ENCODE measurements around the gene TMEM143.

Gene TMEM143

GRCh38 chr19:48371367-48371766 lies 7.6 kb upstream of the TMEM143 start:
- no peaks in the 10 kb centered on the region for H3K27me3 ChIP-seq (ENCODE audit: control insufficient read depth in 1 of 2, insufficient read depth in 2 of 2, low read length in 2 of 2)
- H3K4me3 ChIP-seq (ENCODE audit: low read length in 2 of 2): no peak overlapping the region
- H3K9me3 ChIP-seq (ENCODE audit: control insufficient read depth in 2 of 2, low read length in 2 of 2): no peaks in the 10 kb centered on the region
- no peaks in the 10 kb centered on the region for H3K36me3 ChIP-seq (ENCODE audit: control insufficient read depth in 2 of 2, insufficient read depth in 2 of 2, low read length in 2 of 2)
- no peak overlapping the region for H3K9ac ChIP-seq (ENCODE audit: low read length in 2 of 2)
- no peak overlapping the region for H3K27ac ChIP-seq (ENCODE audit: low read length)
- H3K4me1 ChIP-seq (ENCODE audit: control insufficient read depth, insufficient read depth, low read length): no peaks in the 10 kb centered on the region

GRCh38 chr19:48370955-48371354 lies 7.2 kb upstream of the TMEM143 start:
- no peaks in the 10 kb centered on the region for H3K9me3 ChIP-seq (ENCODE audit: control insufficient read depth in 2 of 2, low read length in 2 of 2)
- no peak overlapping the region for H3K27ac ChIP-seq (ENCODE audit: low read length)
- no peak overlapping the region for H3K9ac ChIP-seq (ENCODE audit: low read length in 2 of 2)
- no peaks in the 10 kb centered on the region for H3K27me3 ChIP-seq (ENCODE audit: control insufficient read depth in 1 of 2, insufficient read depth in 2 of 2, low read length in 2 of 2)
- no peaks in the 10 kb centered on the region for H3K36me3 ChIP-seq (ENCODE audit: control insufficient read depth in 2 of 2, insufficient read depth in 2 of 2, low read length in 2 of 2)
- no peaks in the 10 kb centered on the region for H3K4me1 ChIP-seq (ENCODE audit: control insufficient read depth, insufficient read depth, low read length)
- no peak overlapping the region for H3K4me3 ChIP-seq (ENCODE audit: low read length in 2 of 2)

- no peak overlapping the region for H3K4me3 ChIP-seq (ENCODE audit: low read length in 2 of 2)
- H3K27ac ChIP-seq (ENCODE audit: low read length): no peak overlapping the region
- no peaks in the 10 kb centered on the region for H3K36me3 ChIP-seq (ENCODE audit: control insufficient read depth in 2 of 2, insufficient read depth in 2 of 2, low read length in 2 of 2)
- H3K9ac ChIP-seq (ENCODE audit: low read length in 2 of 2): no peak overlapping the region
- H3K27me3 ChIP-seq (ENCODE audit: control insufficient read depth in 1 of 2, insufficient read depth in 2 of 2, low read length in 2 of 2): no peaks in the 10 kb centered on the region
- H3K4me1 ChIP-seq (ENCODE audit: control insufficient read depth, insufficient read depth, low read length): peaks cover 6% of the 10 kb centered on the region
- H3K9me3 ChIP-seq (ENCODE audit: control insufficient read depth in 2 of 2, low read length in 2 of 2): no peaks in the 10 kb centered on the region
Measured at GRCh38 chr19:48368936-48369335, 5.2 kb upstream of the TMEM143 start.

- Histone ChIP-seq H3K4me3 (ENCODE audit: low read length in 2 of 2) (no peak overlapping the region), H3K27ac (ENCODE audit: low read length) (no peak overlapping the region), H3K27me3 (ENCODE audit: control insufficient read depth in 1 of 2, insufficient read depth in 2 of 2, low read length in 2 of 2) (no peaks in the 10 kb centered on the region), H3K9ac (ENCODE audit: low read length in 2 of 2) (no peak overlapping the region), H3K9me3 (ENCODE audit: control insufficient read depth in 2 of 2, low read length in 2 of 2) (no peaks in the 10 kb centered on the region), H3K4me1 (ENCODE audit: control insufficient read depth, insufficient read depth, low read length) (peaks cover 13% of the 10 kb centered on the region), H3K36me3 (ENCODE audit: control insufficient read depth in 2 of 2, insufficient read depth in 2 of 2, low read length in 2 of 2) (no peaks in the 10 kb centered on the region)
Measured at GRCh38 chr19:48367855-48368254, 4.1 kb upstream of the TMEM143 start.

- no peaks in the 10 kb centered on the region for H3K27me3 ChIP-seq (ENCODE audit: control insufficient read depth in 1 of 2, insufficient read depth in 2 of 2, low read length in 2 of 2)
- H3K4me3 ChIP-seq (ENCODE audit: low read length in 2 of 2): no peak overlapping the region
- no peak overlapping the region for H3K27ac ChIP-seq (ENCODE audit: low read length)
- H3K36me3 ChIP-seq (ENCODE audit: control insufficient read depth in 2 of 2, insufficient read depth in 2 of 2, low read length in 2 of 2): no peaks in the 10 kb centered on the region
- H3K9ac ChIP-seq (ENCODE audit: low read length in 2 of 2): no peak overlapping the region
- peaks cover 13% of the 10 kb centered on the region for H3K4me1 ChIP-seq (ENCODE audit: control insufficient read depth, insufficient read depth, low read length)
- no peaks in the 10 kb centered on the region for H3K9me3 ChIP-seq (ENCODE audit: control insufficient read depth in 2 of 2, low read length in 2 of 2)
Measured at GRCh38 chr19:48365602-48366001, 1.9 kb upstream of the TMEM143 start.

GRCh38 chr19:48364598-48365348 lies 1.0 kb upstream of the TMEM143 start:
- peaks cover 0 to 2% of the 10 kb centered on the region in 2 donors for H3K36me3 ChIP-seq (ENCODE audit: control insufficient read depth in 2 of 2, insufficient read depth in 2 of 2, low read length in 2 of 2)
- H3K4me3 ChIP-seq (ENCODE audit: low read length in 2 of 2): peak overlapping the region; percentile 52 to 93
- no peaks in the 10 kb centered on the region for H3K9me3 ChIP-seq (ENCODE audit: control insufficient read depth in 2 of 2, low read length in 2 of 2)
- no peak overlapping the region for H3K9ac ChIP-seq (ENCODE audit: low read length in 2 of 2)
- no peaks in the 10 kb centered on the region for H3K27me3 ChIP-seq (ENCODE audit: control insufficient read depth in 1 of 2, insufficient read depth in 2 of 2, low read length in 2 of 2)
- peak overlapping the region; percentile 46 for H3K27ac ChIP-seq (ENCODE audit: low read length)
- peaks cover 13% of the 10 kb centered on the region for H3K4me1 ChIP-seq (ENCODE audit: control insufficient read depth, insufficient read depth, low read length)

GRCh38 chr19:48363500-48363809 lies 285 bp downstream of the TMEM143 start:
- Histone ChIP-seq H3K27ac (ENCODE audit: low read length) (peak overlapping the region; percentile 97), H3K4me1 (ENCODE audit: control insufficient read depth, insufficient read depth, low read length) (peaks cover 13% of the 10 kb centered on the region), H3K27me3 (ENCODE audit: control insufficient read depth in 1 of 2, insufficient read depth in 2 of 2, low read length in 2 of 2) (no peaks in the 10 kb centered on the region), H3K9ac (ENCODE audit: low read length in 2 of 2) (peak overlapping the region; percentile 93 to 98), H3K36me3 (ENCODE audit: control insufficient read depth in 2 of 2, insufficient read depth in 2 of 2, low read length in 2 of 2) (peaks cover under 1 to 2% of the 10 kb centered on the region in 2 donors), H3K9me3 (ENCODE audit: control insufficient read depth in 2 of 2, low read length in 2 of 2) (no peaks in the 10 kb centered on the region), H3K4me3 (ENCODE audit: low read length in 2 of 2) (peak overlapping the region; percentile 87 to 93)

GRCh38 chr19:48362716-48363499 lies 832 bp downstream of the TMEM143 start:
- Histone ChIP-seq H3K4me1 (ENCODE audit: control insufficient read depth, insufficient read depth, low read length) (peaks cover 13% of the 10 kb centered on the region), H3K9ac (ENCODE audit: low read length in 2 of 2) (peak overlapping the region; percentile 93 to 98), H3K36me3 (ENCODE audit: control insufficient read depth in 2 of 2, insufficient read depth in 2 of 2, low read length in 2 of 2) (peaks cover 2% of the 10 kb centered on the region in 2 donors), H3K27me3 (ENCODE audit: control insufficient read depth in 1 of 2, insufficient read depth in 2 of 2, low read length in 2 of 2) (no peaks in the 10 kb centered on the region), H3K27ac (ENCODE audit: low read length) (peak overlapping the region; percentile 97), H3K4me3 (ENCODE audit: low read length in 2 of 2) (peak overlapping the region; percentile 87 to 93), H3K9me3 (ENCODE audit: control insufficient read depth in 2 of 2, low read length in 2 of 2) (no peaks in the 10 kb centered on the region)

GRCh38 chr19:48361912-48362311 lies 1.8 kb downstream of the TMEM143 start:
- no peaks in the 10 kb centered on the region for H3K27me3 ChIP-seq (ENCODE audit: control insufficient read depth in 1 of 2, insufficient read depth in 2 of 2, low read length in 2 of 2)
- H3K9ac ChIP-seq (ENCODE audit: low read length in 2 of 2): no peak overlapping the region
- H3K27ac ChIP-seq (ENCODE audit: low read length): no peak overlapping the region
- no peak overlapping the region for H3K4me3 ChIP-seq (ENCODE audit: low read length in 2 of 2)
- H3K9me3 ChIP-seq (ENCODE audit: control insufficient read depth in 2 of 2, low read length in 2 of 2): no peaks in the 10 kb centered on the region
- H3K4me1 ChIP-seq (ENCODE audit: control insufficient read depth, insufficient read depth, low read length): peaks cover 13% of the 10 kb centered on the region
- H3K36me3 ChIP-seq (ENCODE audit: control insufficient read depth in 2 of 2, insufficient read depth in 2 of 2, low read length in 2 of 2): peaks cover 2% of the 10 kb centered on the region in 2 donors

- Histone ChIP-seq H3K4me1 (ENCODE audit: control insufficient read depth, insufficient read depth, low read length) (peaks cover 7% of the 10 kb centered on the region), H3K9me3 (ENCODE audit: control insufficient read depth in 2 of 2, low read length in 2 of 2) (no peaks in the 10 kb centered on the region), H3K27me3 (ENCODE audit: control insufficient read depth in 1 of 2, insufficient read depth in 2 of 2, low read length in 2 of 2) (no peaks in the 10 kb centered on the region), H3K9ac (ENCODE audit: low read length in 2 of 2) (no peak overlapping the region), H3K36me3 (ENCODE audit: control insufficient read depth in 2 of 2, insufficient read depth in 2 of 2, low read length in 2 of 2) (peaks cover 2% of the 10 kb centered on the region in 2 donors), H3K4me3 (ENCODE audit: low read length in 2 of 2) (no peak overlapping the region), H3K27ac (ENCODE audit: low read length) (no peak overlapping the region)
Measured at GRCh38 chr19:48359123-48359522, 4.6 kb downstream of the TMEM143 start.
